ENCODE measurements around the gene RPLP2.

Gene RPLP2

GRCh38 chr11:825366-826226, 15.8 kb downstream of the RPLP2 start:
- no peak for DNase-seq

- DNase-seq, result no peak
Observed at GRCh38 chr11:826227-826621, 16.5 kb downstream of the RPLP2 start.

- no peak for DNase-seq
Observed at GRCh38 chr11:826836-827145, 17.0 kb downstream of the RPLP2 start.

- no peak for DNase-seq
Observed at GRCh38 chr11:827146-827896, 17.6 kb downstream of the RPLP2 start.

GRCh38 chr11:827897-828192, 18.1 kb downstream of the RPLP2 start, which contains the start of gene CRACR2B:
CRACR2B (plus strand) TSS chr11:827919; CDS start chr11:828608, 689 bp downstream.
- no peak for DNase-seq

GRCh38 chr11:828506-829175, 18.9 kb downstream of the RPLP2 start:
- DNase-seq, result no peak

- no peak for DNase-seq
Observed at GRCh38 chr11:829176-829846, 19.5 kb downstream of the RPLP2 start.

GRCh38 chr11:829847-830294, 20.1 kb downstream of the RPLP2 start:
- DNase-seq, result no peak

GRCh38 chr11:830295-831117, 20.7 kb downstream of the RPLP2 start:
- peak; percentile 34 to 37 for DNase-seq

GRCh38 chr11:831118-831864, 21.5 kb downstream of the RPLP2 start:
- no peak for DNase-seq

GRCh38 chr11:831961-832528, 22.3 kb downstream of the RPLP2 start:
- no peak for DNase-seq

GRCh38 chr11:832529-833113, 22.9 kb downstream of the RPLP2 start, which contains the start of gene CD151:
CD151 (plus strand) TSS chr11:832952; CDS start chr11:836070, 3,118 bp downstream.
- DNase-seq, result peak; percentile 55 to 68

GRCh38 chr11:833114-833791, 23.5 kb downstream of the RPLP2 start:
- DNase-seq, result peak; percentile 49 to 58

GRCh38 chr11:833849-834311, 24.1 kb downstream of the RPLP2 start:
- no peak for DNase-seq

- peak; percentile 34 to 51 for DNase-seq
Observed at GRCh38 chr11:834371-835316, 24.9 kb downstream of the RPLP2 start.

- no peak for DNase-seq
Observed at GRCh38 chr11:836274-836673, 26.5 kb downstream of the RPLP2 start.

- no peak for DNase-seq
Observed at GRCh38 chr11:836700-837099, 26.9 kb downstream of the RPLP2 start.

GRCh38 chr11:837189-837989, 27.6 kb downstream of the RPLP2 start:
- DNase-seq, result no peak

Measured in inflammatory macrophage treated with lipopolysaccharide for 1 hour (primary cell).